Panc1 (cell line): Measurements from ENCODE around the gene PKP4. TPM values are rescaled to one million over a fixed set of nuclear protein-coding genes. Genes with fewer than 3 reads are reported as not detected.

ENCODE experiments used
- ATAC-seq: fragments of 200-7000 bp; cut with Tn5 transposase; 2 replicates; pipeline ENCODE4 v1.9.1; 2020; ENCODE audit warnings: mild to moderate bottlenecking, moderate library complexity
- BruUV-seq: library from RNA; stranded (reverse); fragments of 400-500 nt; replicated peaks from 2 replicates; lab custom pipeline; 2021; lab: Mats Ljungman, UMichigan
- CTCF ChIA-PET: fragments of 300-600 bp; sonication (Branson Sonifier 250); formaldehyde crosslinking; loops from one replicate; lab custom pipeline; 2022; ENCODE audit warnings: antibody characterized with exemption; lab: Charles Lee
- POLR2A ChIA-PET: fragments of 300-600 bp; sonication (Branson Sonifier 250); formaldehyde crosslinking; loops from one replicate; lab custom pipeline; 2022; ENCODE audit warnings: antibody characterized with exemption; lab: Charles Lee
- DNase-seq: peaks from one replicate; pipeline ENCODE4 v3.0.0-alpha.2; 2010; ENCODE audit warnings: low read depth, low spot score
- H3K27ac ChIP-seq: 2 replicates; pipeline ENCODE4 v1.5.1; 2011; ENCODE audit warnings: mild to moderate bottlenecking, low read length, inconsistent platforms
- H3K27me3 ChIP-seq: fragments of 200-500 bp; sonication (Bioruptor generic); 2 replicates; pipeline ENCODE4 v1.6.0; 2014; ENCODE audit warnings: low read length, inconsistent platforms; ENCODE audit not compliant: control insufficient read depth, insufficient read depth
- H3K36me3 ChIP-seq: fragments of 200-500 bp; sonication (Bioruptor generic); 2 replicates; pipeline ENCODE4 v1.5.1; 2014; ENCODE audit warnings: inconsistent platforms, mild to moderate bottlenecking, low read length, moderate library complexity; ENCODE audit not compliant: control insufficient read depth, insufficient read depth
- H3K4me1 ChIP-seq: 2 replicates; pipeline ENCODE4 v1.5.1; 2011; ENCODE audit warnings: inconsistent platforms, mild to moderate bottlenecking, low read length, moderate library complexity; ENCODE audit not compliant: control insufficient read depth, insufficient read depth
- H3K4me3 ChIP-seq, 2 experiments: 2 replicates each; pipeline ENCODE4 v1.5.1; 2011 to 2012; ENCODE audit warnings: low read depth in 2 of 2, low read length in 2 of 2, mild to moderate bottlenecking in 2 of 2, inconsistent platforms in 1 of 2, moderate library complexity in 1 of 2
- H3K9me3 ChIP-seq: fragments of 200-500 bp; sonication (Bioruptor generic); 2 replicates; pipeline ENCODE4 v1.5.1; 2014; ENCODE audit warnings: low read depth, mild to moderate bottlenecking, inconsistent platforms, low read length, moderate library complexity; ENCODE audit not compliant: control insufficient read depth, insufficient read depth
- POLR2AphosphoS5 ChIP-seq: IDR thresholded peaks from 2 replicates; pipeline ENCODE4 v1.6.1; 2012; ENCODE audit warnings: mild to moderate bottlenecking, low read depth, low read length, moderate library complexity
- SIN3A ChIP-seq: IDR thresholded peaks from 2 replicates; pipeline ENCODE4 v1.6.1; 2012; ENCODE audit warnings: low read depth, mild to moderate bottlenecking, low read length, moderate library complexity, borderline replicate concordance; ENCODE audit not compliant: insufficient read depth
- TCF7L2 ChIP-seq: IDR thresholded peaks from 2 replicates; pipeline ENCODE4 v1.6.1; 2011; ENCODE audit warnings: mild to moderate bottlenecking, low read depth, low read length, inconsistent platforms
- in situ Hi-C: cut with HindIII; loops from 2 replicates; pipeline ENCODE4 v1.10.0; 2016; ENCODE audit warnings: low sequenced_read_pairs, low pct_unique_long_range_greater_than_20kb
- intact Hi-C: fragments of 100-400 bp; cut with micrococcal nuclease; formaldehyde crosslinking; loops from one replicate; pipeline ENCODE4 v1.10.0; 2022; ENCODE audit not compliant: unreplicated experiment
- total RNA-seq: library from RNA; stranded (reverse); gene quantifications from one replicate; pipeline ENCODE4 v1.2.1, GENCODE V29; 2021; ENCODE audit not compliant: unreplicated experiment
- TF ChIP-seq, protein P1 (sequence below), 2 experiments: IDR thresholded peaks; 2 replicates each; pipeline ENCODE4 v1.6.1; 2011 to 2012; ENCODE audit warnings: low read depth in 2 of 2, control low read depth in 1 of 2, low read length in 1 of 2, mild to moderate bottlenecking in 1 of 2, moderate library complexity in 1 of 2; ENCODE audit not compliant: insufficient read depth in 1 of 2
- TF ChIP-seq, protein P2 (sequence below): fragments of 450-650 bp; IDR thresholded peaks from 2 replicates; pipeline ENCODE4 v1.5.1; 2017; ENCODE audit warnings: mild to moderate bottlenecking

Gene PKP4
- total RNA-seq, 1 experiment from 2014 or later: 81.7 TPM

DNA sequence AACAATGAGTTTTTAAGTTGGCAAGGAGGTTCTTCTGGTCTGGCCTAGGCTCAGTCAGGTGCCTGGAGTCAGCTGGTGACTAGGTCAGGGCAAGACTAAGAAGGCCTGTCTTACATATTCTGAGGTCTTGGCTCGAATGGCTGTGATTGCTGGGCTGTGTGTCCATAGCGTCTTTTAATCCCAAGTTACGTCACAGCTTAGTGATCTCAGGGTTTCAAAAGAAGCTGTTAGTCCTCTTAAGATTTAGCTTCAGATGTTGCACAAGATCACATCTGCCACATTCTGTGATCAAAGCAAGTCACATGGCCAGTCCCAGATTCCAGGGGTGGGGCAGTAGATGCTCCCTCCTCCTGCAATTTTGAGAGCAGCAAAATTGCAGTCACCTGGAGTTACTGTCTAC is 61.3 kb downstream of the PKP4 start:
- ATAC-seq: no peak; the same call in 1 of the 2 replicates
- intact Hi-C loops: no loop called here

DNA sequence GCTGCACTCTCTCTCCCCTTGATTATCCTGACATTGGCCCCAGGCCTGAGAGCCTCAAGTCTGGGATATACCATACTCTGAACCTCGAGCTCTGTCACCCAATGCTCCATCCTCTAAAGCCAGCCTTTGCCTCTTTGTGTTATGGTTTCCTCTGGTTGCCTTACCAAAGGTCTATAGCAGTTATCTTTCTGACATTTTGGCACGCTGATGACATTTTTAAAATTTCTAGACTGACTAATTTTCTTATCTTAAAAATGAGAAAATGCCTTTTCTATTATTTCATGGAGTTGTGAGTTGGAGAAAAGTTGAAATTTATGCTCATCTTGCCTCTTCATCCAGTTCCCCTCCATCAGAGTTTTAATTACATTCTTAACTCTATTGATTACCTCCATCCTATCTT is 62.7 kb downstream of the PKP4 start:
- H3K27ac ChIP-seq: no peak overlapping the region
- peaks cover 6% of the 10 kb centered on the region; the same call in 1 of the 2 replicates for H3K9me3 ChIP-seq
- ATAC-seq (no peak), DNase-seq (no peak)
- no peak overlapping the region for H3K4me3 ChIP-seq
- TF ChIP-seq POLR2AphosphoS5 (no peak), SIN3A (no peak), TCF7L2 (no peak)
- TF ChIP-seq, protein P1, sequence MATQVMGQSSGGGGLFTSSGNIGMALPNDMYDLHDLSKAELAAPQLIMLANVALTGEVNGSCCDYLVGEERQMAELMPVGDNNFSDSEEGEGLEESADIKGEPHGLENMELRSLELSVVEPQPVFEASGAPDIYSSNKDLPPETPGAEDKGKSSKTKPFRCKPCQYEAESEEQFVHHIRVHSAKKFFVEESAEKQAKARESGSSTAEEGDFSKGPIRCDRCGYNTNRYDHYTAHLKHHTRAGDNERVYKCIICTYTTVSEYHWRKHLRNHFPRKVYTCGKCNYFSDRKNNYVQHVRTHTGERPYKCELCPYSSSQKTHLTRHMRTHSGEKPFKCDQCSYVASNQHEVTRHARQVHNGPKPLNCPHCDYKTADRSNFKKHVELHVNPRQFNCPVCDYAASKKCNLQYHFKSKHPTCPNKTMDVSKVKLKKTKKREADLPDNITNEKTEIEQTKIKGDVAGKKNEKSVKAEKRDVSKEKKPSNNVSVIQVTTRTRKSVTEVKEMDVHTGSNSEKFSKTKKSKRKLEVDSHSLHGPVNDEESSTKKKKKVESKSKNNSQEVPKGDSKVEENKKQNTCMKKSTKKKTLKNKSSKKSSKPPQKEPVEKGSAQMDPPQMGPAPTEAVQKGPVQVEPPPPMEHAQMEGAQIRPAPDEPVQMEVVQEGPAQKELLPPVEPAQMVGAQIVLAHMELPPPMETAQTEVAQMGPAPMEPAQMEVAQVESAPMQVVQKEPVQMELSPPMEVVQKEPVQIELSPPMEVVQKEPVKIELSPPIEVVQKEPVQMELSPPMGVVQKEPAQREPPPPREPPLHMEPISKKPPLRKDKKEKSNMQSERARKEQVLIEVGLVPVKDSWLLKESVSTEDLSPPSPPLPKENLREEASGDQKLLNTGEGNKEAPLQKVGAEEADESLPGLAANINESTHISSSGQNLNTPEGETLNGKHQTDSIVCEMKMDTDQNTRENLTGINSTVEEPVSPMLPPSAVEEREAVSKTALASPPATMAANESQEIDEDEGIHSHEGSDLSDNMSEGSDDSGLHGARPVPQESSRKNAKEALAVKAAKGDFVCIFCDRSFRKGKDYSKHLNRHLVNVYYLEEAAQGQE (IDR thresholded peaks at IDR 0.05; ENCODE audit: insufficient read depth in 1 of 2, low read depth in 2 of 2, low read length in 1 of 2): no peak
- TF ChIP-seq, protein P2, sequence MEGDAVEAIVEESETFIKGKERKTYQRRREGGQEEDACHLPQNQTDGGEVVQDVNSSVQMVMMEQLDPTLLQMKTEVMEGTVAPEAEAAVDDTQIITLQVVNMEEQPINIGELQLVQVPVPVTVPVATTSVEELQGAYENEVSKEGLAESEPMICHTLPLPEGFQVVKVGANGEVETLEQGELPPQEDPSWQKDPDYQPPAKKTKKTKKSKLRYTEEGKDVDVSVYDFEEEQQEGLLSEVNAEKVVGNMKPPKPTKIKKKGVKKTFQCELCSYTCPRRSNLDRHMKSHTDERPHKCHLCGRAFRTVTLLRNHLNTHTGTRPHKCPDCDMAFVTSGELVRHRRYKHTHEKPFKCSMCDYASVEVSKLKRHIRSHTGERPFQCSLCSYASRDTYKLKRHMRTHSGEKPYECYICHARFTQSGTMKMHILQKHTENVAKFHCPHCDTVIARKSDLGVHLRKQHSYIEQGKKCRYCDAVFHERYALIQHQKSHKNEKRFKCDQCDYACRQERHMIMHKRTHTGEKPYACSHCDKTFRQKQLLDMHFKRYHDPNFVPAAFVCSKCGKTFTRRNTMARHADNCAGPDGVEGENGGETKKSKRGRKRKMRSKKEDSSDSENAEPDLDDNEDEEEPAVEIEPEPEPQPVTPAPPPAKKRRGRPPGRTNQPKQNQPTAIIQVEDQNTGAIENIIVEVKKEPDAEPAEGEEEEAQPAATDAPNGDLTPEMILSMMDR: no peak
- ChIA-PET CTCF (no interaction called here), POLR2A (no interaction called here)
- no peaks in the 10 kb centered on the region for H3K27me3 ChIP-seq
- H3K36me3 ChIP-seq: no peaks in the 10 kb centered on the region
- intact Hi-C loops (no loop called here), in situ Hi-C loops (no loop called here)
- BruUV-seq: no TSS peak
- H3K4me1 ChIP-seq: no peaks in the 10 kb centered on the region; the same call in 1 of the 2 replicates

More for the DNA sequence above, 61.3 kb downstream of the PKP4 start:
- Histone ChIP-seq H3K27ac (no peak overlapping the region; the same call in 1 of the 2 replicates), H3K27me3 (no peaks in the 10 kb centered on the region), H3K4me1 (no peaks in the 10 kb centered on the region; the same call in 1 of the 2 replicates), H3K4me3 (no peak overlapping the region), H3K36me3 (no peaks in the 10 kb centered on the region), H3K9me3 (peaks cover 6% of the 10 kb centered on the region; the same call in 1 of the 2 replicates)
- in situ Hi-C loops: no loop called here
- ChIA-PET CTCF (no interaction called here), POLR2A (no interaction called here)
- TF ChIP-seq, protein P1 (IDR thresholded peaks at IDR 0.05; ENCODE audit: insufficient read depth in 1 of 2, low read depth in 2 of 2, low read length in 1 of 2): no peak
- TF ChIP-seq, protein P2: no peak
- TF ChIP-seq SIN3A (no peak), POLR2AphosphoS5 (no peak)
- no TSS peak for BruUV-seq
- no peak for DNase-seq
